Thyroid gland (tissue), 4 donors: ENCODE results near the gene NFATC2. TPM values are rescaled to one million over a fixed set of nuclear protein-coding genes. Genes with fewer than 3 reads are reported as not detected.

ENCODE experiments used
- DNase-seq, 2 donors: peaks; one replicate each; pipeline ENCODE4 v3.0.0-alpha.2; 2019
- H3K27ac ChIP-seq, 3 donors: fragments of 200-600 bp; sonication (generic); 1 replicate in 2 of 3; 2 replicates in 1 of 3; pipeline ENCODE4 v1.5.1; 2016 to 2019; ENCODE audit warnings: mild to moderate bottlenecking in 1 of 3, moderate library complexity in 1 of 3
- H3K27me3 ChIP-seq: fragments of 200-600 bp; sonication (generic); one replicate; pipeline ENCODE4 v1.5.1; 2019
- H3K36me3 ChIP-seq, 2 donors: fragments of 200-600 bp; sonication (generic); one replicate each; pipeline ENCODE4 v1.5.1; 2016 to 2019
- H3K4me1 ChIP-seq, 2 donors: fragments of 200-600 bp; sonication (generic); one replicate each; pipeline ENCODE4 v1.5.1; 2017 to 2019
- H3K4me3 ChIP-seq, 3 donors: fragments of 200-600 bp; sonication (generic); replicated peaks in 1 of 3; 1 replicate in 2 of 3; 2 replicates in 1 of 3; pipeline ENCODE4 v1.5.1; 2016; ENCODE audit warnings: mild to moderate bottlenecking in 1 of 3
- H3K9me3 ChIP-seq: fragments of 200-600 bp; sonication (generic); one replicate; pipeline ENCODE4 v1.5.1; 2017
- CTCF ChIP-seq, 6 experiments: fragments of 200-600 bp in 3 of 6; fragments of 450-650 bp in 3 of 6; sonication (generic) in 3 of 6; IDR thresholded peaks; one replicate each; pipeline ENCODE4 v1.5.1; 2016 to 2019; ENCODE audit warnings: antibody characterized with exemption in 6 of 6, mild to moderate bottlenecking in 2 of 6, inconsistent platforms in 1 of 6, moderate library complexity in 1 of 6
- POLR2A ChIP-seq, 2 donors: fragments of 450-650 bp; IDR thresholded peaks; one replicate each; pipeline ENCODE4 v1.6.1; 2017; ENCODE audit warnings: antibody characterized with exemption in 2 of 2, mild to moderate bottlenecking in 2 of 2, moderate library complexity in 1 of 2
- WGBS, 2 donors: methylation state at CpG; one replicate each; pipeline ENCODE4 v1.1.5; 2017; 5-methylcytosine and 5-hydroxymethylcytosine counted together
- intact Hi-C: fragments of 100-400 bp; cut with DNase I; formaldehyde crosslinking; loops from one replicate; pipeline ENCODE4 v1.15.1; 2023
- total RNA-seq, 4 donors: library from RNA; depleted of rRNA; stranded (reverse); fragments of >200 nt; gene quantifications; one replicate each; pipeline ENCODE4 v1.2.3, GENCODE V29; 2016

NFATC2 gene
- total RNA-seq, 4 donors from 2014 or later, result 7.5 to 12.6 (median 8.5) TPM

GRCh38 chr20:51498765-51499540 lies 43.6 kb downstream of the NFATC2 start:
- no peaks in the 10 kb centered on the region for H3K27me3 ChIP-seq
- intact Hi-C loops, result no loop called here
- WGBS, 2 donors, result 96 to 97% methylated on average over 11 of the region's 11 CpGs
- H3K36me3 ChIP-seq, result no peaks in the 10 kb centered on the region
- no peaks in the 10 kb centered on the region for H3K9me3 ChIP-seq
- TF ChIP-seq POLR2A (IDR thresholded peaks at IDR 0.05) (no peak), CTCF (IDR thresholded peaks at IDR 0.05) (no peak)
- H3K4me3 ChIP-seq, result no peak overlapping the region
- DNase-seq, result no peak
- H3K4me1 ChIP-seq, result peaks cover 0 to 18% of the 10 kb centered on the region in 2 donors
- no peak overlapping the region for H3K27ac ChIP-seq

- no peaks in the 10 kb centered on the region for H3K27me3 ChIP-seq
- H3K36me3 ChIP-seq, result no peaks in the 10 kb centered on the region
- H3K4me1 ChIP-seq, result peaks cover 0 to 22% of the 10 kb centered on the region in 2 donors
- H3K9me3 ChIP-seq, result no peaks in the 10 kb centered on the region
- TF ChIP-seq CTCF (IDR thresholded peaks at IDR 0.05) (no peak), POLR2A (IDR thresholded peaks at IDR 0.05) (no peak)
- H3K4me3 ChIP-seq, result no peak overlapping the region
- no peak for DNase-seq
- no peak overlapping the region for H3K27ac ChIP-seq
- intact Hi-C loops, result no loop called here
- WGBS, 2 donors, result 67 to 74% methylated on average over 21 of the region's 21 CpGs
Observed at GRCh38 chr20:51497542-51498467, 44.7 kb downstream of the NFATC2 start.

- Histone ChIP-seq H3K9me3 (no peaks in the 10 kb centered on the region), H3K4me1 (peaks cover 0 to 27% of the 10 kb centered on the region in 2 donors), H3K36me3 (no peaks in the 10 kb centered on the region), H3K27me3 (no peaks in the 10 kb centered on the region), H3K4me3 (no peak overlapping the region), H3K27ac (no peak overlapping the region)
- WGBS, 2 donors, result 90 to 97% methylated on average over 7 of the region's 7 CpGs
- no peak for DNase-seq
- no peak for TF ChIP-seq POLR2A (IDR thresholded peaks at IDR 0.05)
- TF ChIP-seq CTCF (IDR thresholded peaks at IDR 0.05), result no peak
- intact Hi-C loops, result no loop called here
Observed at GRCh38 chr20:51496964-51497363, 45.6 kb downstream of the NFATC2 start.

- H3K4me1 ChIP-seq, result peaks cover 0 to 27% of the 10 kb centered on the region in 2 donors
- H3K9me3 ChIP-seq, result no peaks in the 10 kb centered on the region
- H3K36me3 ChIP-seq, result no peaks in the 10 kb centered on the region
- TF ChIP-seq POLR2A (IDR thresholded peaks at IDR 0.05) (no peak), CTCF (IDR thresholded peaks at IDR 0.05) (no peak)
- WGBS, 2 donors, result 93 to 94% methylated on average over 6 to 7 of the region's 7 CpGs
- no peaks in the 10 kb centered on the region for H3K27me3 ChIP-seq
- intact Hi-C loops, result no loop called here
- DNase-seq, result no peak
- no peak overlapping the region for H3K4me3 ChIP-seq
- no peak overlapping the region for H3K27ac ChIP-seq
Observed at GRCh38 chr20:51495921-51496545, 46.5 kb downstream of the NFATC2 start.
